Activated naive CD8-positive, alpha-beta T cell treated with anti-CD3 and anti-CD28 coated beads for 36 hours (primary cell): ENCODE data around the gene CCDC112. TPM values are rescaled to one million over a fixed set of nuclear protein-coding genes. Genes with fewer than 3 reads are reported as not detected.

Experiments
- DNase-seq: peaks from one replicate; pipeline ENCODE4 v3.0.0; 2021
- H3K27ac Mint-ChIP-seq: one replicate; pipeline ENCODE4 v1.8.0; 2022; ENCODE audit warnings: mild to moderate bottlenecking, moderate library complexity, mixed read lengths
- H3K27me3 Mint-ChIP-seq: one replicate; pipeline ENCODE4 v1.8.0; 2022; ENCODE audit warnings: mild to moderate bottlenecking, mixed read lengths
- H3K36me3 Mint-ChIP-seq: one replicate; pipeline ENCODE4 v1.8.0; 2021; ENCODE audit warnings: mild to moderate bottlenecking, mixed read lengths
- H3K4me1 Mint-ChIP-seq: one replicate; pipeline ENCODE4 v1.8.0; 2021; ENCODE audit warnings: mixed read lengths
- H3K4me3 Mint-ChIP-seq: one replicate; pipeline ENCODE4 v1.8.0; 2022; ENCODE audit warnings: mild to moderate bottlenecking, moderate library complexity, mixed read lengths
- H3K9me3 Mint-ChIP-seq: one replicate; pipeline ENCODE4 v1.8.0; 2022; ENCODE audit warnings: mixed read lengths
- total RNA-seq, 2 experiments: library from RNA; stranded (reverse); gene quantifications; one replicate each; pipeline ENCODE4 v1.2.3, GENCODE V29; 2021

The CCDC112 gene
- total RNA-seq, 2 experiments from 2014 or later: 1.7 to 1.8 TPM

GRCh38 chr5:115325296-115325959, 29.0 kb upstream of the CCDC112 start:
- DNase-seq: no peak
- H3K4me1 Mint-ChIP-seq: no peaks in the 10 kb centered on the region
- no peak overlapping the region for H3K27ac Mint-ChIP-seq
- no peaks in the 10 kb centered on the region for H3K36me3 Mint-ChIP-seq
- H3K9me3 Mint-ChIP-seq: no peaks in the 10 kb centered on the region
- H3K4me3 Mint-ChIP-seq: no peak overlapping the region
- peaks cover 36% of the 10 kb centered on the region for H3K27me3 Mint-ChIP-seq

GRCh38 chr5:115324021-115324420, 27.6 kb upstream of the CCDC112 start:
- Mint-ChIP-seq H3K9me3 (no peaks in the 10 kb centered on the region), H3K27ac (no peak overlapping the region), H3K4me3 (no peak overlapping the region), H3K4me1 (no peaks in the 10 kb centered on the region), H3K27me3 (peaks cover 36% of the 10 kb centered on the region), H3K36me3 (no peaks in the 10 kb centered on the region)
- no peak for DNase-seq

GRCh38 chr5:115322729-115323128, 26.3 kb upstream of the CCDC112 start:
- Mint-ChIP-seq H3K27me3 (peaks cover 30% of the 10 kb centered on the region), H3K4me3 (no peak overlapping the region), H3K36me3 (no peaks in the 10 kb centered on the region), H3K4me1 (no peaks in the 10 kb centered on the region), H3K9me3 (no peaks in the 10 kb centered on the region), H3K27ac (no peak overlapping the region)
- no peak for DNase-seq

GRCh38 chr5:115321309-115321708, 24.9 kb upstream of the CCDC112 start:
- Mint-ChIP-seq H3K27me3 (peaks cover 26% of the 10 kb centered on the region), H3K36me3 (no peaks in the 10 kb centered on the region), H3K27ac (no peak overlapping the region), H3K4me1 (no peaks in the 10 kb centered on the region), H3K9me3 (no peaks in the 10 kb centered on the region), H3K4me3 (no peak overlapping the region)
- DNase-seq: no peak

- Mint-ChIP-seq H3K4me3 (no peak overlapping the region), H3K9me3 (no peaks in the 10 kb centered on the region), H3K4me1 (no peaks in the 10 kb centered on the region), H3K36me3 (no peaks in the 10 kb centered on the region), H3K27me3 (peaks cover 26% of the 10 kb centered on the region), H3K27ac (no peak overlapping the region)
- no peak for DNase-seq
Observed at GRCh38 chr5:115320515-115320914, 24.1 kb upstream of the CCDC112 start.

DNA sequence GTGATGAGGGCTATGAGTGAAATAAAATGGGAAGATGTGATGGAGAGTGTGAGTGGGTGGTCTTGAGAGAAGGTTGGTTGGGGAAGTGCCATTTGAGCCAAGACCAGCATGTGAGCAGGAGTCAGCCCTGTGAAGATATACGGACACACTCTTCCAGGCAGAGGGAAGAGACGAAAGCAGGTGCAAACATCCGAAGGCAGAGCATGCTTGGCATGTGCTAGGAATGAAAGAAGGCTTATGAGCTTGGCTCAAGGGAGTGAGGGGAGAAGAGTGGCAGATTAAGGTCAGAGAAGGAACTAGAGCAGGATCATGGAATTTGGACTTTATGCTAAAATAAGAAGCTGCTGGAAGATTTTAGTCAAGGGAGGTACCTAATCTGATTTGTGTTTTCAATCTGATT, 23.6 kb upstream of the CCDC112 start:
- Mint-ChIP-seq H3K9me3 (no peaks in the 10 kb centered on the region), H3K4me3 (no peak overlapping the region), H3K36me3 (no peaks in the 10 kb centered on the region), H3K27me3 (peaks cover 26% of the 10 kb centered on the region), H3K27ac (no peak overlapping the region), H3K4me1 (no peaks in the 10 kb centered on the region)
- no peak for DNase-seq

DNA sequence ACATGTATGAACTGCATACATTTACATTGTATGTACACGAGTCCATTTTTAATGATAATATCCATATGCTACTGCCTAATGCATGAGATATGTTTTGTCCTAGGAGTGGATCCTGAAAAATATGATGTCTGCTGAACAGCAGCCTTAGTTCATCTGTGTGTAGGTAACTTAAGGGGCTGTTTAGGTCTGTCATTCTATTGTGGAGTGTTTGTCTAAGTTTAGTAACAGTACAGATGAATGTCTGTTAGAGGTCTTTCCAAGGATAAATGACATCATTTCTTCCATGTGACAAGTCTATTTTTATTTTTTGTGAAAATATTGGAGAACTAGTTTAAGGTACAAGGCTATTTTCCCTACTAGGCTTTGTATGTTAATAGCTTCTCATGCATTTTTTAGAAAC, 22.6 kb upstream of the CCDC112 start:
- H3K27me3 Mint-ChIP-seq: peaks cover 18% of the 10 kb centered on the region

DNA sequence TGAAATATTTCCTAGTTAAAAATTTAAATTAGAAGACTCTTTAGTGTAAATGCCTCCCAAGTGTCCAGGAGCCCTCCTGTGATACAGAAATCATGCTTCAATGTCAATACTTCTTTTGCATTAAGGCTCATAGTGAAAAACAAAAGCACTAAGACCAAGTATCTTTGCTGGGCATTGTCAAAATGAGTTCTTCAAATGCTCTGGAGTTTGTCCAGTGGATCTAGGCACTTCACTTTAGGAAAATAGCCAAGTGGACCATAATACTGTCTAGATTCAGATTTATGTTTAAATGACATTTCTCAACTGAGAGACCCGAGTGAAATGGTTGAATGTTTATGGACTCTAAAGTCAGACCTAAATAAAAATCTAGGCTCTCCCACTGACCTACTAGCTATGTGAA, 21.3 kb upstream of the CCDC112 start:
- no peaks in the 10 kb centered on the region for H3K4me1 Mint-ChIP-seq
- no peak for DNase-seq
- H3K4me3 Mint-ChIP-seq: no peak overlapping the region
- no peaks in the 10 kb centered on the region for H3K36me3 Mint-ChIP-seq
- H3K27me3 Mint-ChIP-seq: peaks cover 11% of the 10 kb centered on the region
- no peak overlapping the region for H3K27ac Mint-ChIP-seq
- H3K9me3 Mint-ChIP-seq: no peaks in the 10 kb centered on the region

More for the DNA sequence above, 22.6 kb upstream of the CCDC112 start:
- Mint-ChIP-seq H3K9me3 (no peaks in the 10 kb centered on the region), H3K27ac (no peak overlapping the region), H3K36me3 (no peaks in the 10 kb centered on the region), H3K4me1 (no peaks in the 10 kb centered on the region), H3K4me3 (no peak overlapping the region)
- no peak for DNase-seq

- Mint-ChIP-seq H3K27ac (no peak overlapping the region), H3K36me3 (no peaks in the 10 kb centered on the region), H3K4me3 (no peak overlapping the region)
Observed at GRCh38 chr5:115317320-115317719, 20.9 kb upstream of the CCDC112 start.

DNA sequence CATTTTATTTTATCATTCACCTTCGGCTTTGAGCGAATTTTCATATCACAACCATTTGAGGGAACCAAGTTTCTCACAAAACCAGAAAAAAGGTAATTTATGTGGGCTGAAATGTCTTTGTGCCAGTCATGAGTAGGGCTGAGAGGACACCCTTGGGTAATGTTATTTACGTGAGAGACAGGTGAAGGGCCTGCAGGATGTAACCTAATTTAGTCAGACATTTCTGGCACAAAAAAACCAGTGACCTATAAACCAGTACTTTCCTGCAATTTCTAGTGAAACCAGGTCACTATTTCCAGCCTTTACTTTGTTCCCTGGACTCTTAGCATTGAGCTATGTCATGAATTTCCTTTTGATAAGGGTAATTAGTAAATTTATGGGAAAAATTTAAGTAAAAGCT, 17.2 kb upstream of the CCDC112 start:
- no peaks in the 10 kb centered on the region for H3K4me1 Mint-ChIP-seq
- no peak overlapping the region for H3K4me3 Mint-ChIP-seq
- no peaks in the 10 kb centered on the region for H3K36me3 Mint-ChIP-seq
- H3K27me3 Mint-ChIP-seq: peaks cover 17% of the 10 kb centered on the region
- no peaks in the 10 kb centered on the region for H3K9me3 Mint-ChIP-seq
- no peak for DNase-seq
- H3K27ac Mint-ChIP-seq: no peak overlapping the region

More at GRCh38 chr5:115317320-115317719, 20.9 kb upstream of the CCDC112 start:
- no peaks in the 10 kb centered on the region for H3K4me1 Mint-ChIP-seq
- peaks cover 6% of the 10 kb centered on the region for H3K27me3 Mint-ChIP-seq
- DNase-seq: no peak
- no peaks in the 10 kb centered on the region for H3K9me3 Mint-ChIP-seq

- DNase-seq: no peak
- Mint-ChIP-seq H3K27me3 (peaks cover 23% of the 10 kb centered on the region), H3K36me3 (no peaks in the 10 kb centered on the region), H3K9me3 (no peaks in the 10 kb centered on the region), H3K27ac (no peak overlapping the region), H3K4me3 (no peak overlapping the region), H3K4me1 (no peaks in the 10 kb centered on the region)
Observed at GRCh38 chr5:115313052-115313451, 16.6 kb upstream of the CCDC112 start.

DNA sequence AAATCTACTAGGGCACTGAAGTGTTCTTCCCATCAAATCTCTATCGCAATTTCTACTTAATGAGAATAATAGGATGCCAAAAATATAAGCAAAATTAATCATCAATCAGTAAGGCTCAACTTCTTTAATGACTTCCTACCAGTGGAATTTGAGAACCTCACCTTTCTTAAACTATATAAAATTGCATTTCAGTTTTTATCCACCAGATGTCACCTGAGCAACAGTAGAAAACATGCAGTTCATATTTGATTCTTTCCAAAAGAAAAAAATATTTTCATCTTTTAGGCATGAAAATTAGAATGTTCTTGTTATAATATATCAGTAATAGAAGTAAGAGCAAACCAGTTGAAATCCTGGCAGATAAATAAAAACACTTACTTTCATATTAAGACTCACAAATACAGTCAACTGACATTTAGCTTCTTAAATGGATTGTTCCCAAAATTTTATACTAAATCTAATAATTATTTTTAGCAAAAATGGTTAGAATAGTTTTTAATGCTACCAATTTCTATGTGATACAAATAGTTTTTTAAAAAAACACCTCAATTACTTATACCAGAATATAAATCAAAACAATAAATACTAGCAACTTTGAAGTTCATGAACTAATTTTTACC, 13.4 kb upstream of the CCDC112 start:
- H3K36me3 Mint-ChIP-seq: no peaks in the 10 kb centered on the region
- H3K27me3 Mint-ChIP-seq: peaks cover 38% of the 10 kb centered on the region
- no peak overlapping the region for H3K27ac Mint-ChIP-seq
- H3K4me3 Mint-ChIP-seq: no peak overlapping the region
- no peaks in the 10 kb centered on the region for H3K4me1 Mint-ChIP-seq
- no peak for DNase-seq
- H3K9me3 Mint-ChIP-seq: no peaks in the 10 kb centered on the region

DNA sequence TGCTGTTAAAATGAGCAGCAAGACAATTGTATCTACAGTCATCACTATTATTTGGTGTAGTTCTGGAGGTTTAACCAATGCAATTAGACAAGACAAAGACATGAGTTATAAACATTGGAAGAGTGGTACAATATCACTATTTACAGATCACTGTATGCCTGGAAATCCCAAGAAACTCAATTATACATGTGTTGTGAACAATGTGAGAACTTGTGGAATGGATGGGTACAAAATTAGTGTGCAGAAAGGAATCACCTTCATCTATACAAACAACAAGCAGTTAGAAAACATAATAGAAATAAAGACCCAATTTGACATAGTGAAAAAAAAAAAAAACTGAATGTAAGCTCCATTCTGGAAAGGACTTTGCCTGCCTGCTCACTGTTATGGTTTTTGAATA, 12.4 kb upstream of the CCDC112 start:
- no peak for DNase-seq
- Mint-ChIP-seq H3K27ac (no peak overlapping the region), H3K4me1 (no peaks in the 10 kb centered on the region), H3K9me3 (no peaks in the 10 kb centered on the region), H3K36me3 (no peaks in the 10 kb centered on the region), H3K27me3 (peaks cover 38% of the 10 kb centered on the region), H3K4me3 (no peak overlapping the region)

DNA sequence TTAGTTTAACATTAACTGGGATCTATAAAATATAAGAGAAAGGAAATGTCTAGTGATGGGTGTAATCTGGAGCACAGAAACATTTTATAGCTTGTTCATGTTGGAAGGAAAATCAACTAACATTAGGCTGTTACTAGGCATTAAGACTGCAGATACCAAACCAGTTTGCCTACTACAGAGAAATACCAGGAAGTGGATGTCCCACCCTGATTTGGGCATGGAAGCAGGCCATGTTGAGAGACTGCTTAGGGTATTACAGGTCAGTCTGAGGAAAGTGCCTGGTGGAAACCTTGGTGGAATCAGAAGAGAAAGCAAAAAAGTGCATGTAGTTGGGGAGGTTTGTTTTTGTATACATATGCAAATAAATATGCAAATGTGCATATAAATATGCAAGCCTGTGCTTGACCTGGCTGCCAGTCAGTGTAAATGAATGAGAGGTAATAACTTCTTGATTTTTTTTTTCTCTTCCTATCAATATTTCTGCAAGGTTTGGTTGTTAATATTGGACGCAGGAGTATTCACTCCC, 9.6 kb upstream of the CCDC112 start:
- H3K27me3 Mint-ChIP-seq: peaks cover 31% of the 10 kb centered on the region
- H3K4me3 Mint-ChIP-seq: no peak overlapping the region
- DNase-seq: no peak
- H3K27ac Mint-ChIP-seq: no peak overlapping the region
- H3K4me1 Mint-ChIP-seq: no peaks in the 10 kb centered on the region
- no peaks in the 10 kb centered on the region for H3K9me3 Mint-ChIP-seq
- H3K36me3 Mint-ChIP-seq: no peaks in the 10 kb centered on the region

- Mint-ChIP-seq H3K36me3 (no peaks in the 10 kb centered on the region), H3K27me3 (peaks cover 23% of the 10 kb centered on the region), H3K4me3 (no peak overlapping the region), H3K9me3 (no peaks in the 10 kb centered on the region), H3K4me1 (no peaks in the 10 kb centered on the region), H3K27ac (no peak overlapping the region)
- no peak for DNase-seq
Observed at GRCh38 chr5:115304496-115304895, 8.0 kb upstream of the CCDC112 start.

GRCh38 chr5:115298811-115299210, 2.4 kb upstream of the CCDC112 start:
- DNase-seq: no peak
- Mint-ChIP-seq H3K27ac (no peak overlapping the region), H3K27me3 (peaks cover 8% of the 10 kb centered on the region), H3K36me3 (no peaks in the 10 kb centered on the region), H3K4me1 (peaks cover 7% of the 10 kb centered on the region), H3K9me3 (no peaks in the 10 kb centered on the region), H3K4me3 (no peak overlapping the region)
